AG10803 (cell line): ENCODE data around the gene PCCB.

ENCODE experiments used
- DNase-seq: peaks from one replicate; pipeline ENCODE4 v3.0.0; 2010; ENCODE audit warnings: low read depth
- H3K4me3 ChIP-seq: 2 replicates; pipeline ENCODE4 v1.5.1; 2011; ENCODE audit warnings: mild to moderate bottlenecking, low read length, control low read depth
- CTCF ChIP-seq: conservative IDR thresholded peaks from 2 replicates; pipeline ENCODE4 v1.5.1; 2011; ENCODE audit warnings: mild to moderate bottlenecking, low read length, control low read depth, inconsistent platforms

Gene PCCB

GRCh38 chr3:136311968-136312367, 61.8 kb downstream of the PCCB start:
- no peak for DNase-seq
- H3K4me3 ChIP-seq: no peak overlapping the region
- TF ChIP-seq CTCF: no peak

- H3K4me3 ChIP-seq: no peak overlapping the region
- no peak for DNase-seq
- no peak for TF ChIP-seq CTCF
These were observed 76.2 kb downstream of the PCCB start for GRCh38 chr3:136326316-136326715.

- DNase-seq: no peak
- TF ChIP-seq CTCF: no peak
- no peak overlapping the region for H3K4me3 ChIP-seq
These were observed 77.5 kb downstream of the PCCB start for GRCh38 chr3:136327671-136328070.

- DNase-seq: no peak
- no peak for TF ChIP-seq CTCF
- no peak overlapping the region for H3K4me3 ChIP-seq
These were observed 79.5 kb downstream of the PCCB start for GRCh38 chr3:136329593-136329992.

GRCh38 chr3:136330900-136331299, 80.8 kb downstream of the PCCB start:
- no peak for DNase-seq
- H3K4me3 ChIP-seq: no peak overlapping the region
- TF ChIP-seq CTCF: no peak

- DNase-seq: no peak
- H3K4me3 ChIP-seq: no peak overlapping the region
- no peak for TF ChIP-seq CTCF
These were observed 82.2 kb downstream of the PCCB start for GRCh38 chr3:136332302-136332701.

GRCh38 chr3:136332776-136333175, 82.6 kb downstream of the PCCB start:
- no peak overlapping the region for H3K4me3 ChIP-seq
- peak; percentile 92 for DNase-seq
- no peak for TF ChIP-seq CTCF
